OCI-LY1 (cell line): ENCODE results near the gene TMEM200A.

Source experiments
- H2AFZ ChIP-seq: fragments of 200-600 bp; sonication (generic), shearing (Covaris generic); 2 replicates; pipeline ENCODE4 v1.6.0; 2014; ENCODE audit warnings: antibody characterized with exemption, mild to moderate bottlenecking, low read length
- H3F3A ChIP-seq: fragments of 200-600 bp; sonication (generic), shearing (Covaris generic); 2 replicates; pipeline ENCODE4 v1.6.0; 2014; ENCODE audit warnings: mild to moderate bottlenecking, antibody characterized with exemption, low read length, moderate library complexity; ENCODE audit not compliant: insufficient read depth
- H3K27ac ChIP-seq: fragments of 200-600 bp; sonication (generic); 2 replicates; pipeline ENCODE4 v1.5.1; 2014; ENCODE audit warnings: low read length, mixed run types, mild to moderate bottlenecking, low read depth; ENCODE audit not compliant: poor library complexity, severe bottlenecking
- H3K27me3 ChIP-seq: fragments of 200-600 bp; sonication (generic); 2 replicates; pipeline ENCODE4 v1.6.0; 2014; ENCODE audit warnings: antibody characterized with exemption, mild to moderate bottlenecking, low read length, moderate library complexity; ENCODE audit not compliant: insufficient read depth
- H3K36me3 ChIP-seq: fragments of 200-600 bp; sonication (generic); 2 replicates; pipeline ENCODE4 v1.6.1; 2014; ENCODE audit warnings: mild to moderate bottlenecking, antibody characterized with exemption, low read length, moderate library complexity, mixed read lengths; ENCODE audit not compliant: insufficient read depth
- H3K4me1 ChIP-seq: fragments of 200-600 bp; sonication (generic); 2 replicates; pipeline ENCODE4 v1.5.1; 2014; ENCODE audit warnings: mild to moderate bottlenecking, low read length, moderate library complexity; ENCODE audit not compliant: insufficient read depth, severe bottlenecking
- H3K4me2 ChIP-seq: fragments of 200-600 bp; sonication (generic), shearing (Covaris generic); 2 replicates; pipeline ENCODE4 v1.6.1; 2014; ENCODE audit warnings: low read length
- H3K4me3 ChIP-seq: fragments of 200-600 bp; sonication (generic); 2 replicates; pipeline ENCODE4 v1.5.1; 2014; ENCODE audit warnings: low read length, low read depth, mild to moderate bottlenecking, mixed read lengths; ENCODE audit not compliant: poor library complexity, severe bottlenecking
- H3K79me2 ChIP-seq: fragments of 200-600 bp; shearing (Covaris generic); 2 replicates; pipeline ENCODE4 v1.6.1; 2016; ENCODE audit warnings: mixed run types, low read length, mixed read lengths; ENCODE audit not compliant: insufficient read depth
- H3K9ac ChIP-seq: fragments of 200-600 bp; sonication (generic), shearing (Covaris generic); 2 replicates; pipeline ENCODE4 v1.6.1; 2014; ENCODE audit warnings: mild to moderate bottlenecking, low read length, mixed read lengths
- H3K9me2 ChIP-seq: fragments of 200-600 bp; sonication (generic), shearing (Covaris generic); 2 replicates; pipeline ENCODE4 v1.6.1; 2014; ENCODE audit warnings: low read depth, mild to moderate bottlenecking, low read length, mixed read lengths
- H3K9me3 ChIP-seq: fragments of 200-600 bp; shearing (Covaris generic); 2 replicates; pipeline ENCODE4 v1.6.1; 2014; ENCODE audit warnings: low read length, mixed read lengths
- H4K20me1 ChIP-seq: fragments of 200-600 bp; sonication (generic), shearing (Covaris generic); 2 replicates; pipeline ENCODE4 v1.6.0; 2016; ENCODE audit warnings: mild to moderate bottlenecking, low read length; ENCODE audit not compliant: insufficient read depth
- EZH2 ChIP-seq: fragments of 200-600 bp; sonication (generic), shearing (Covaris generic); IDR thresholded peaks from 2 replicates; pipeline ENCODE4 v1.8.0; 2017; ENCODE audit warnings: borderline replicate concordance, mixed run types, mild to moderate bottlenecking, antibody characterized with exemption, low read length, moderate library complexity, mixed read lengths
- TF ChIP-seq, protein P1 (sequence below): fragments of 200-600 bp; sonication (generic), shearing (Covaris generic); IDR thresholded peaks from 2 replicates; pipeline ENCODE4 v1.5.1; 2017; ENCODE audit warnings: mild to moderate bottlenecking, antibody characterized with exemption, low read length, moderate library complexity, mixed read lengths

Gene TMEM200A

DNA sequence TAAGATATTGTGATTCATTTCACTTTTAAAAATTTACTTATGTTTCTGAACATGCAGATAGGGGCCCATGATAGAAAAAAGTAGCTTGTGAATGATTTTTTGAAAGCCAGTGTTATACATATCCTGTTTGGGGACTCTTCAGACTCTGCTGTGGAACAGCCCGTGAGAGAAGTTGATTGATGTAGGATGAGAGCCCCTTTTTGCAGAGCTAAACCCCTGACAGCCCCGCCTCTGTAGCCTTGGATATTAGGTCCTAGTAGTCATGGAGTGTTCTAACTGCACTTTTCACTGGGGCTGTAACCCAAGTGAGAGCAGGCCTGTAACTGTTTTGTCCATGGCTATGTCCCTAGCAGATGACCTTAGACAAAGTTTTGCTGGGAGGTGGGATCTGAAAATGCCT is 8.2 kb downstream of the TMEM200A start:
- no peaks in the 10 kb centered on the region for H3K79me2 ChIP-seq
- H3K9ac ChIP-seq, result no peak overlapping the region
- H3K4me3 ChIP-seq, result no peak overlapping the region
- TF ChIP-seq, protein P1, sequence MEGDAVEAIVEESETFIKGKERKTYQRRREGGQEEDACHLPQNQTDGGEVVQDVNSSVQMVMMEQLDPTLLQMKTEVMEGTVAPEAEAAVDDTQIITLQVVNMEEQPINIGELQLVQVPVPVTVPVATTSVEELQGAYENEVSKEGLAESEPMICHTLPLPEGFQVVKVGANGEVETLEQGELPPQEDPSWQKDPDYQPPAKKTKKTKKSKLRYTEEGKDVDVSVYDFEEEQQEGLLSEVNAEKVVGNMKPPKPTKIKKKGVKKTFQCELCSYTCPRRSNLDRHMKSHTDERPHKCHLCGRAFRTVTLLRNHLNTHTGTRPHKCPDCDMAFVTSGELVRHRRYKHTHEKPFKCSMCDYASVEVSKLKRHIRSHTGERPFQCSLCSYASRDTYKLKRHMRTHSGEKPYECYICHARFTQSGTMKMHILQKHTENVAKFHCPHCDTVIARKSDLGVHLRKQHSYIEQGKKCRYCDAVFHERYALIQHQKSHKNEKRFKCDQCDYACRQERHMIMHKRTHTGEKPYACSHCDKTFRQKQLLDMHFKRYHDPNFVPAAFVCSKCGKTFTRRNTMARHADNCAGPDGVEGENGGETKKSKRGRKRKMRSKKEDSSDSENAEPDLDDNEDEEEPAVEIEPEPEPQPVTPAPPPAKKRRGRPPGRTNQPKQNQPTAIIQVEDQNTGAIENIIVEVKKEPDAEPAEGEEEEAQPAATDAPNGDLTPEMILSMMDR, result no peak
- no peak for TF ChIP-seq EZH2
- no peaks in the 10 kb centered on the region for H3K36me3 ChIP-seq
- H3K4me2 ChIP-seq, result no peak overlapping the region
- H3K9me2 ChIP-seq, result no peaks in the 10 kb centered on the region
- no peak overlapping the region for H2AFZ ChIP-seq
- no peaks in the 10 kb centered on the region for H4K20me1 ChIP-seq
- H3F3A ChIP-seq, result no peaks in the 10 kb centered on the region
- H3K27me3 ChIP-seq, result no peaks in the 10 kb centered on the region
- no peaks in the 10 kb centered on the region for H3K9me3 ChIP-seq
- H3K4me1 ChIP-seq, result no peaks in the 10 kb centered on the region
- no peak overlapping the region for H3K27ac ChIP-seq

DNA sequence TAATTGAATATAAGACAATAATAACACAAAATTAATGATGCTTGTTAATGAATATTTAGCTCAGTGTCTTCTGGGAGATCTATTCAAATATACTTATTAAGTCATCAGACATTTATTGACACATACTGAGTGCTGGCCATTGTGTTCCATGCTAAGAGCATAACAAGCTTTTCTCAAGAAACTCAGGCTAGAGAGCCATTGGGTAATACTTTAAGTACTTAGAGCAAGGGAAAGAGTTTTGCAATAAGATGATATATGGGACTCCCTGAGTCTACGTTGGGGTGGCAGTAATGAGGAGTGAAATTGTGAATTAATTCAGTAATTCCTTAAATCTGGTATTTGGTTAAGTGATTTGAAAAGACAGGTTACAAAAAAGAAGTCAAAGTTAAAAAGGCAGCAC is 11.1 kb downstream of the TMEM200A start:
- Histone ChIP-seq H2AFZ (no peak overlapping the region), H3K9me2 (no peaks in the 10 kb centered on the region), H3K4me2 (no peak overlapping the region), H3K4me3 (no peak overlapping the region), H3K36me3 (no peaks in the 10 kb centered on the region), H3K79me2 (no peaks in the 10 kb centered on the region), H4K20me1 (no peaks in the 10 kb centered on the region), H3K27me3 (no peaks in the 10 kb centered on the region), H3K9ac (no peak overlapping the region), H3F3A (no peaks in the 10 kb centered on the region), H3K27ac (no peak overlapping the region), H3K4me1 (no peaks in the 10 kb centered on the region), H3K9me3 (no peaks in the 10 kb centered on the region)
- TF ChIP-seq, protein P1, result no peak
- TF ChIP-seq EZH2, result no peak

DNA sequence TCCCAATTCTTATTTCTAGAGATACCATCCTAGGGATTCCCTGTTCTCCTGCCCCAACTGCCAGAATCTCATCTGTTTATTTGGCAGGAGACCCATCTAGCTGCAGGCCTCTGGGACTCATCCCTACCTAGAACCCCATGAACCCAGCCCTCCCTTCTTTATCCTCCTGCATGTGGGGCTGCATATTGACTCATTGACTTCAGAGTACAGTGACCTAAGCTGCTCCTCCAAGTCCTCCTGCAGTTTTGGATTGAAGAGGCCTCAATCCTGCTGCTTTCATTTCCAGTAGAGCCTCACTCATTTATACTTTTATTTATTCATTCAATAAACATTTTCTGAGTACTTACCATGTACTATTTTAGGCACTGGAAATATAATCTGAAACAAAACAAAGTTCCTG is 11.6 kb downstream of the TMEM200A start:
- H3K27ac ChIP-seq, result no peak overlapping the region
- no peaks in the 10 kb centered on the region for H3K27me3 ChIP-seq
- H3K9me2 ChIP-seq, result no peaks in the 10 kb centered on the region
- no peak overlapping the region for H2AFZ ChIP-seq
- no peak overlapping the region for H3K9ac ChIP-seq
- no peaks in the 10 kb centered on the region for H3K9me3 ChIP-seq
- H3K4me2 ChIP-seq, result no peak overlapping the region
- H3F3A ChIP-seq, result no peaks in the 10 kb centered on the region
- H4K20me1 ChIP-seq, result no peaks in the 10 kb centered on the region
- no peak for TF ChIP-seq EZH2
- TF ChIP-seq, protein P1, result no peak
- H3K4me3 ChIP-seq, result no peak overlapping the region
- H3K36me3 ChIP-seq, result no peaks in the 10 kb centered on the region
- no peaks in the 10 kb centered on the region for H3K79me2 ChIP-seq
- no peaks in the 10 kb centered on the region for H3K4me1 ChIP-seq
